ENCODE data around the gene FOCAD.

- TF ChIP-seq POLR2A (IDR thresholded peaks at IDR 0.05; ENCODE audit: low read depth) (no peak), CTCF (IDR thresholded peaks at IDR 0.05) (no peak)
Observed at GRCh38 chr9:20880271-20880670, 196.2 kb downstream of the FOCAD start.

Data from esophagus muscularis mucosa (tissue), 3 donors.